ENCODE measurements around the gene SAPCD2. TPM values are rescaled to one million over a fixed set of nuclear protein-coding genes. Genes with fewer than 3 reads are reported as not detected.

SAPCD2 gene
- total RNA-seq, 1 experiment from 2014 or later, result 29.8 TPM

GRCh38 chr9:137014776-137015539, 55.4 kb downstream of the SAPCD2 start:
- Mint-ChIP-seq H3K27ac (no peak overlapping the region), H3K4me3 (no peak overlapping the region), H3K36me3 (ENCODE audit: insufficient read depth in 1 of 3, low read depth in 3 of 3) (peaks cover 4 to 13% (median 8%) of the 10 kb centered on the region in 3 experiments; a peak in 5 of 7 replicates), H3K9me3 (no peaks in the 10 kb centered on the region), H3K4me1 (no peaks in the 10 kb centered on the region; a peak in 1 of 4 replicates), H3K27me3 (ENCODE audit: low read depth) (no peaks in the 10 kb centered on the region; the same call in 1 of the 2 replicates)
- H2AK5ac ChIP-seq (ENCODE audit: insufficient read length, low read length), result no peak overlapping the region
- no peak overlapping the region for H2BK12ac ChIP-seq (ENCODE audit: insufficient read length, low read depth, low read length)
- H4K5ac ChIP-seq (ENCODE audit: insufficient read length, low read depth, low read length), result no peak overlapping the region
- H3K27me3 ChIP-seq (ENCODE audit: insufficient read depth, low read length), result no peaks in the 10 kb centered on the region
- no peak overlapping the region for H3K27ac ChIP-seq (ENCODE audit: insufficient read length, low read depth, low read length)
- no peak overlapping the region for H3K23ac ChIP-seq (ENCODE audit: insufficient read length, low read depth, low read length)
- H3K18ac ChIP-seq (ENCODE audit: insufficient read length, low read depth, low read length), result no peak overlapping the region
- H3K9ac ChIP-seq (ENCODE audit: extremely low read depth, insufficient read length, low read length), result no peak overlapping the region
- H4K20me1 ChIP-seq (ENCODE audit: control insufficient read depth, insufficient read depth, insufficient read length), result peaks cover 2% of the 10 kb centered on the region
- no peak overlapping the region for H2BK5ac ChIP-seq (ENCODE audit: insufficient read length, low read length)
- no peak overlapping the region for H3K4me2 ChIP-seq (ENCODE audit: insufficient read depth, insufficient read length, low read length)
- no peaks in the 10 kb centered on the region for H3K9me3 ChIP-seq (ENCODE audit: control insufficient read depth, low read depth, low read length)
- no peak overlapping the region for H2BK20ac ChIP-seq (ENCODE audit: low read depth, low read length, poor library complexity, severe bottlenecking)
- H3T11ph ChIP-seq (ENCODE audit: low read length), result no peak overlapping the region
- no peak for DNase-seq
- no peak overlapping the region for H3K14ac ChIP-seq (ENCODE audit: insufficient read depth, low read length)
- H4K8ac ChIP-seq (replicated peaks; ENCODE audit: insufficient read length, low read depth, low read length), result no peak overlapping the region
- no peaks in the 10 kb centered on the region for H3K79me1 ChIP-seq (ENCODE audit: insufficient read depth, low read depth, low read length, poor library complexity, severe bottlenecking)
- H2BK120ac ChIP-seq (ENCODE audit: low read depth, low read length, poor library complexity, severe bottlenecking), result no peak overlapping the region
- H4K91ac ChIP-seq (ENCODE audit: insufficient read length, low read depth, low read length), result no peak overlapping the region
- TF ChIP-seq CTCF (conservative IDR thresholded peaks at IDR 0.05), result no peak
- no peaks in the 10 kb centered on the region for H3K79me2 ChIP-seq (ENCODE audit: insufficient read depth, low read length)
- H3K4ac ChIP-seq (ENCODE audit: low read depth, low read length), result no peak overlapping the region
- no peak overlapping the region for H2AFZ ChIP-seq (ENCODE audit: low read length)
- H2BK15ac ChIP-seq (ENCODE audit: low read depth, low read length), result no peak overlapping the region
- H3K56ac ChIP-seq (ENCODE audit: insufficient read length, low read depth, low read length), result no peak overlapping the region
- H3K4me1 ChIP-seq (ENCODE audit: insufficient read depth, low read length), result no peaks in the 10 kb centered on the region
- H3K23me2 ChIP-seq (ENCODE audit: insufficient read length, low read depth, low read length, poor library complexity, severe bottlenecking), result no peaks in the 10 kb centered on the region
- WGBS (ENCODE audit: extremely low coverage, insufficient read length, low lambda C conversion rate), result no CpG with 5 or more reads among the region's 36 CpGs

Data from H9 (cell line).